ENCODE results near the gene GRK5. TPM values are rescaled to one million over a fixed set of nuclear protein-coding genes. Genes with fewer than 3 reads are reported as not detected.

The GRK5 gene
- polyA plus RNA-seq, 1 experiment, result 20.8 TPM

- H3K27me3 ChIP-seq (ENCODE audit: control insufficient read depth, insufficient read depth, low read length), result no peaks in the 10 kb centered on the region
- TF ChIP-seq CTCF (IDR thresholded peaks at IDR 0.05; ENCODE audit: insufficient read depth, low read depth, low read length), result no peak
- peak; percentile 72 for DNase-seq (ENCODE audit: low read depth)
- no peak overlapping the region for H3K4me3 ChIP-seq (ENCODE audit: low read depth, low read length)
- ChIA-PET POLR2A (no interaction called here), CTCF (no interaction called here)
- no peaks in the 10 kb centered on the region; the same call in none of the 2 replicates for H3K36me3 ChIP-seq (ENCODE audit: control insufficient read depth, insufficient read depth, low read length)
Measured at GRCh38 chr10:119305860-119306513, 98.6 kb downstream of the GRK5 start.

- ChIA-PET CTCF (no interaction called here), POLR2A (no interaction called here)
- H3K4me3 ChIP-seq (ENCODE audit: low read depth, low read length), result no peak overlapping the region
- no peak for TF ChIP-seq CTCF (IDR thresholded peaks at IDR 0.05; ENCODE audit: insufficient read depth, low read depth, low read length)
- no peaks in the 10 kb centered on the region for H3K27me3 ChIP-seq (ENCODE audit: control insufficient read depth, insufficient read depth, low read length)
- no peaks in the 10 kb centered on the region; the same call in none of the 2 replicates for H3K36me3 ChIP-seq (ENCODE audit: control insufficient read depth, insufficient read depth, low read length)
- no peak for DNase-seq (ENCODE audit: low read depth)
Measured at GRCh38 chr10:119306514-119306951, 99.2 kb downstream of the GRK5 start.

- Histone ChIP-seq H3K4me3 (ENCODE audit: low read depth, low read length) (no peak overlapping the region), H3K36me3 (ENCODE audit: control insufficient read depth, insufficient read depth, low read length) (no peaks in the 10 kb centered on the region; the same call in none of the 2 replicates), H3K27me3 (ENCODE audit: control insufficient read depth, insufficient read depth, low read length) (no peaks in the 10 kb centered on the region)
- no peak for TF ChIP-seq CTCF (IDR thresholded peaks at IDR 0.05; ENCODE audit: insufficient read depth, low read depth, low read length)
- DNase-seq (ENCODE audit: low read depth), result no peak
- POLR2A ChIA-PET, result no interaction called here
- CTCF ChIA-PET, result interaction anchor here (0.6 kb wide), 1 partner anchor 32 kb away, joined by 3 read pairs; no protein-coding TSS in a partner anchor
Measured at GRCh38 chr10:119306986-119307392, 99.6 kb downstream of the GRK5 start.

GRCh38 chr10:119308089-119308488 lies 100.7 kb downstream of the GRK5 start:
- ChIA-PET POLR2A (no interaction called here), CTCF (no interaction called here)
- no peak for TF ChIP-seq CTCF (IDR thresholded peaks at IDR 0.05; ENCODE audit: insufficient read depth, low read depth, low read length)
- Histone ChIP-seq H3K27me3 (ENCODE audit: control insufficient read depth, insufficient read depth, low read length) (no peaks in the 10 kb centered on the region), H3K4me3 (ENCODE audit: low read depth, low read length) (no peak overlapping the region), H3K36me3 (ENCODE audit: control insufficient read depth, insufficient read depth, low read length) (no peaks in the 10 kb centered on the region; the same call in 1 of the 2 replicates)
- DNase-seq (ENCODE audit: low read depth), result no peak

GRCh38 chr10:119308551-119309422 lies 101.4 kb downstream of the GRK5 start:
- Histone ChIP-seq H3K4me3 (ENCODE audit: low read depth, low read length) (no peak overlapping the region), H3K36me3 (ENCODE audit: control insufficient read depth, insufficient read depth, low read length) (no peaks in the 10 kb centered on the region; the same call in 1 of the 2 replicates), H3K27me3 (ENCODE audit: control insufficient read depth, insufficient read depth, low read length) (no peaks in the 10 kb centered on the region)
- DNase-seq (ENCODE audit: low read depth), result no peak
- ChIA-PET POLR2A (no interaction called here), CTCF (interaction anchor here (1.2 kb wide), 1 partner anchor 21 kb away, joined by 3 read pairs; no protein-coding TSS in a partner anchor)
- TF ChIP-seq CTCF (IDR thresholded peaks at IDR 0.05; ENCODE audit: insufficient read depth, low read depth, low read length), result no peak

Data from BJ (cell line).